GM19452 (cell line): ENCODE data around the gene ERCC5.

ENCODE experiments used
- ATAC-seq: cut with Tn5 transposase; IDR thresholded peaks from one replicate; pipeline ENCODE4 v1.9.1; 2021; ENCODE audit not compliant: unreplicated experiment

The ERCC5 gene

DNA sequence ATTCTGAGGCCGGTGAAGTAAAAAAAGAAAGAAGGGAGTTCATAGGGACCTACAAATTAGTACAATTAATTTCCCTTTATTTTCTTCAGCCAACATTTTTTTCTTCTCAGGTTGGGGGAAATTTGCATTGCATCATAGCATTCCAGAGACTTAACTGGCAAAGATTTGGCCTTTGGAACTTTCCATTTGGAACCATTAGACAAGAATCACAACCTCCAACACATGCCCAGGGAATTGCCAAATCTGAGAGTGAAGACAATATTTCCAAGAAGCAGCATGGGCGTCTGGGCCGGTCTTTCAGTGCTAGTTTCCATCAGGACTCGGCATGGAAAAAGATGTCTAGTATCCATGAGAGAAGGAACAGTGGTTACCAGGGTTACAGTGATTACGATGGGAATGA is 6.4 kb upstream of the ERCC5 start:
- no peak for ATAC-seq

DNA sequence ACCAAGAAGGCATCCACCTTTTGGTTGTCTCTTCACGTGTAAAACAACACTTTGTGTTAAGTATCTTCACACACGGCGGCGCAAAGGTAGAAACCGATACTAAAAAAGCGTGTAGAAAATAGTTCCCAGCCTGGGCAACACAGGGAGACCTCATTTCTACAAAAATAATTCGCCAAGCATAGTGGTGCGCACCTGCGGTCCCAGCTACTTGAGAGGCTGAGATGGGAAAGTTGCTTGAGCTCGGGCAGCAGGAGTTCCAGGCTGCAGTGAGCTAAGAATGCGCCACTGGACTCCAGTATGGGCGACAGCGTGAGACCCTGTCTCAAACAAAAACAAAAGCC is 573 bp upstream of the ERCC5 start:
- ATAC-seq: peak; percentile 21

DNA sequence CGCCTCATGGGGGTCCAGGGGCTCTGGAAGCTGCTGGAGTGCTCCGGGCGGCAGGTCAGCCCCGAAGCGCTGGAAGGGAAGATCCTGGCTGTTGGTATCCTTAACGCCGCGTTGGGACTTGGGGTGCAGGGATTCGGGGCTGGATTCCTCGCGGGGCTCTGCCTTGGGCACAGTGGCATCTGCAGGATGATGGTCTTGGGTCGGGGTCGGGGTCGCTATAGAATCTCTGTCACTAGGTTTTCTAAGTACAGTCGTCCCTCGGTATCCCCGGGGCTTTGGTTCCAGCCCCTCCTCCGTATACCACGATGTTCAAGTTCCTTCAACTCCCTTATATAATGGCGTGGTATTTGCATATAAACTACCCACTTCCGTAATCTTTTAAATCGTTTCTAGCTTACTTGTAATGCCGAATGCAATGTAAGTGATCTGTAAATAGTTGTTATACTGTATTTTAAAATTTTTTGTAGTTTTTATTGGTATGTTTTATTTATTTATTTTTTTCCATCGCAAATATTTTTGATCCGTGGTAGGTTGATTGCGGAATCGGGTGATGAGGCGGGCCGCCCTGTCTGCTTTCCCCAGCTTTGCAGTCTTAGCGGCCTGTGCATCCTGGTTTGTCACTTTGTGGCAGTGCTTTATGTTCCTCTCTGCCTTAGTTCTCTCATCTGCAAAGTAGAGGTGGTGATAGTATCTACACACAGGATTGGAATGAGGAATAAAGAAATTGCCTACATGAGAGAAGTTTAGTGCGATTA is 606 bp downstream of the ERCC5 start:
- ATAC-seq: peak; percentile 35

DNA sequence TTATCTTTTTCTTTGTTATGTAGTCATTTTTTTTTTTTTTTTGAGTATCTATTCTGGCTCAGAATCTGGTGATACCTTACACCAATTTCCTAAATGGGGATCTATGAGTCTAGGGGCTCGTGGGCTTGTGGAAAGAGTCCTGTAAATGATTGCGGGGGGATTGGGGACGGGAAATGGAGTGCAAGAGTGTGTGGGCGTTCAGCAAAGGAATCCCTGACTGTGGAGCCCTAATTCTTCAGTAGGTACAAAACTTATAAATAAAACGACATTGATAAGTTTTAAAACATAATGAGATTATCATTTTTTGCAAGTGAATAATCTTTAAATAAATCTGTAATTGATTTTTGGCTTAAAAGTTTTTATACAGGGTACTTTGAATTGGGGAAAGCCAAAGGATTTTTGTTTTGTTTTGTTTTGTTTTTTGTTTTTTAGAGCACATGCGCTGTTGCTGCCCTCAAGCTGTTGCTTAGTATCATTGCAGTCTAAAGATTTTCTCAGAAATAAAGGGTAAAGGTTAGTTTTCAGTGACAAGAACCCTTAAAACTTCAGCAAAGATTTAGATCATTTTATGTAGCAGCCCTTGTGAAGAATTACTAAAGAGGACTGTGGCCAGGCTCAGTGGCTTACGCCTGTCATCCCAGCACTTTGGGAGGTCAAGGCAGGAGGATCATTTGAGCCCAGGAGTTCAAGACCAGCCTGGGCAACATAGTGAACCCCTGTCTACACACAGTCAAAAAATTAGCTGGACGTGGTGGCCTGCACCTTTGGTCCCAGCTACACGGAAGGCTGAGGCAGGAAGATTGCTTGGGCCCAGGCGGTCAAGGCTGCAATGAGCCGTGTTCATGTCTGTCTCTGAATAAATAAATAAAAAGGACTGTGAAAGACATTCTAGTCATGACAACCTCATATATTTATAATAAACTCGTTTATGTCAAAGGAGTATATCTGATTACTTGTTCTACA is 1.7 kb downstream of the ERCC5 start:
- ATAC-seq: no peak

DNA sequence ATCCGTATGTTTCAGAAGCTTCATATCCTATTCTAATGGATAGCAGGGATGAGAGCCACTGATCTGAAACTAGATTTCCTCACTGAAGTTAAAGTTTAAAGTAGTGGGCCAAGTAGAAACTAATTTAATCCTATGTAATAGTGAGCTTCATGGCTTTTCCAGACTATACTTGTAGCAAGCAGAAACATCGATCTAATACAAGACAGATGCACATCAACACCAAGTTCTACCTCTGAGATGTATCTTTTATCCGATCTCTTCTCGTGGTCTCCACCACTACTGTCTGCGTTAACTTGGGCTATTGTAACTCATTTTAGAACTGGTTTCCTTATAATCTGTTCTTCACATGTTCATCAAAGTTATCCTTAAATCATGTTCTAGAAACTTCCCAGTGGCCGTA is 3.1 kb downstream of the ERCC5 start:
- ATAC-seq: no peak

DNA sequence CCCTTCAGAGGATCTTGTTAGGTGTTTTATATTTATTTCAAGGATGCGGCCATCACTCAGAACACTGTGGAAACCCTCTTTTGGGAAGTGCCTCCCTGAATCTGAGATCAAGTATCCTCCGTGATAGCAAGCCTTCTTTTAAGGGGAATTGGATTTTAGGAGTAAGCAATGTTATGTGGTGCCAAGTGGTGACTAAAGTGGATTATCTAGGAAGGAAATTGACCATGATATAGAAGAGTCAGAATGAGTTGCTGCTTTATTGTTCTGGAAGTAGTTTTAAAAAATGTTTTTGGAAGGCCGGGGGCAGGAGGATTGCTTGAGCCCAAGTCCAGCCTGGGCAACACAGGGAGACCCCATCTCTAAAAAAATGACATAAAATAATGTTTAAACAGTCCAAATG is 6.7 kb downstream of the ERCC5 start:
- no peak for ATAC-seq

DNA sequence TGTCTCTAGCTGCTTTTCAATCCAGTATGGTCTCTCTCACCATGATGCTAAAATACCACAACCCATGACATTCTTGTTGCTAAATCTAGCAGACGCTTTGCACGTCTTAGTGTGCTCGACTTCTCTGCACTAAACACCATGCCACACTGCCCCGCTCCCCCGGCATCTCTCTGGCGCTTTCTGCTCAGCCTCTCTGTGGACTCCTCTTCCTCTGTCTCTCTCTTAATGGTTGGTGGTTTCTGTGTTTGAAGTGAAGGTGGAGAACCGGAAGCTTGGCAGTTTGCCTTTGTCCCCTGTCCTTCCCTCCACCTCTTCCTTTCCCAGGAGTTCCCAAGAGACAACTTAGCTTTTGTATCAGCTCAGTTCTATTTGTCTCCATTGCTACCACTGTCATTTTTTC is 8.8 kb downstream of the ERCC5 start:
- ATAC-seq: peak; percentile 65

DNA sequence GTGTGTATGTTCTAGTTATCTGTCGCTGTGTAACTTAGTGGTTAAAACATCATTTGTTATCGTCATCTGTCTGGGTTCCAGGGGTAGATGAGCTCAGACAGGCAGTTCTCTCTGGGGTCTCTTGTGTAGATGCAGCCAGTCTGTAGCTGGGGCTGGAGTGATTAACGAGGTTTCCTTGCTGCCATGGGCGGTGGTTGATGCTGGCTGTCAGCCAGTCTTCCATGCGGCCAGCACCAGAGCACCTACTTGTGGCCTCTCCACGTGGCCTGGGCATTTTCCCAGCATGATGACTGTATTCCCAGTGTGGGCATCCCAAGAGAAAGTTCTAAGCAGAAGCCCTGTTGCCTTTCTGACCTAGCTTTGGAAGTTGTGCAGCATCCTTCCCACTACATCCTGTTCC is 10.7 kb downstream of the ERCC5 start:
- ATAC-seq: no peak

DNA sequence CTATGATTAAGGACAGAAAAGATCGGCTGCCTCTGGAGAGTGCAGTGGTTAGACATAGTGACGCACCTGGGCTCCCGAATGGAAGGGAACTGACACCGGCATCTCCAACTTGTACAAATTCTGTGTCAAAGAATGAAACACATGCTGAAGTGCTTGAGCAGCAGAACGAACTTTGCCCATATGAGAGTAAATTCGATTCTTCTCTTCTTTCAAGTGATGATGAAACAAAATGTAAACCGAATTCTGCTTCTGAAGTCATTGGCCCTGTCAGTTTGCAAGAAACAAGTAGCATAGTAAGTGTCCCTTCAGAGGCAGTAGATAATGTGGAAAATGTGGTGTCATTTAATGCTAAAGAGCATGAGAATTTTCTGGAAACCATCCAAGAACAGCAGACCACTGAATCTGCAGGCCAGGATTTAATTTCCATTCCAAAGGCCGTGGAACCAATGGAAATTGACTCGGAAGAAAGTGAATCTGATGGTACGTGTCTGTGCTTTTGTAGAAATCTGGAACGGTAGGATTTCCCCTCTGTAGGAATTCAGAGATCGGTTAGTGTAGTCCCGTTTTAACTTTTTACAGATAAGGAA is 16.9 kb downstream of the ERCC5 start:
- no peak for ATAC-seq

DNA sequence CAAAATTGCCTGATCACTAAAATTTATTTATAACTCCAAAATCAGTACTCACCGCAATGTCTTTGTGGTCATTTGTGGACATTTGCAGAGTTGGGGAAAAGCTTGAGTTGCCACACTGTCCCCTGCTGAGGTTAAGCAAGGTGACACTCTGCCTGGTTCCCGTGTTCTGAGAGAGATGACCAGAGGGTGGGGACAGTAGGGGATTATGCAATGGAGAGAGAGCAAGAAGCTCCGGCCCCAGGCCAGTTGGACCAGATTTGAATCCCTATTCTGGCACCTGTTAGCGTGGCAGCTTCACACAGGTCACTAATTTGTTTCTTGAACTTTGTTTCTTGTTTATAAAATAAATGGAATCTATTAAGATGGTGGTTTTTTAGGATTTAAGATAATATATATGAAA is 17.8 kb downstream of the ERCC5 start:
- ATAC-seq: no peak

DNA sequence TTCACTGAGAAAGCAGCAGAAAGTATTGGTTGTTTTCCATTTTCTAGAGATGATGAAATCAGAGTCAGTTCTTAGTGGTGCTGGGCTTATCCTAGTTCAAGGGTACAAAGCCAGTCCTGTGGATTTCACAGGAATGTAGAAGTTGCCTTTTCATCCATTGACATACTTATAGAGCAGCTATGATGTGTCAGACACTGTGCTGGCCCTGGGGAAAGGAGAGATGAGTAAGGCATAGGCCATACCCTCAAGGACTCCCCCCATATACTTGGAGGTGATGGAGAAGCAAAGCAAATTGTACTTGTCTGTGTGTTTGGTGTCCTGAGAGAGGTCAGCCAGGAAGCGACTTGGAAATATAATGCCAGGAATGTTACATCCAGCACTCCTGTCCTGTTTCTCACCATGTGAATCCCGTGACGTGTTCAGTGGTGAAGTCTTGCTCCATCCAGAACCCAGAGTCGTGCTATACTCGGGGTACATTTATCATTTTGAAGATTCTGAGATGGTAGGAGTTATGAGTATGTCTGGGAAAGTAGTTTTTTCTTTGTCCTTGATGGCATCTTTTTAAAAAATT is 22.6 kb downstream of the ERCC5 start:
- ATAC-seq: no peak

DNA sequence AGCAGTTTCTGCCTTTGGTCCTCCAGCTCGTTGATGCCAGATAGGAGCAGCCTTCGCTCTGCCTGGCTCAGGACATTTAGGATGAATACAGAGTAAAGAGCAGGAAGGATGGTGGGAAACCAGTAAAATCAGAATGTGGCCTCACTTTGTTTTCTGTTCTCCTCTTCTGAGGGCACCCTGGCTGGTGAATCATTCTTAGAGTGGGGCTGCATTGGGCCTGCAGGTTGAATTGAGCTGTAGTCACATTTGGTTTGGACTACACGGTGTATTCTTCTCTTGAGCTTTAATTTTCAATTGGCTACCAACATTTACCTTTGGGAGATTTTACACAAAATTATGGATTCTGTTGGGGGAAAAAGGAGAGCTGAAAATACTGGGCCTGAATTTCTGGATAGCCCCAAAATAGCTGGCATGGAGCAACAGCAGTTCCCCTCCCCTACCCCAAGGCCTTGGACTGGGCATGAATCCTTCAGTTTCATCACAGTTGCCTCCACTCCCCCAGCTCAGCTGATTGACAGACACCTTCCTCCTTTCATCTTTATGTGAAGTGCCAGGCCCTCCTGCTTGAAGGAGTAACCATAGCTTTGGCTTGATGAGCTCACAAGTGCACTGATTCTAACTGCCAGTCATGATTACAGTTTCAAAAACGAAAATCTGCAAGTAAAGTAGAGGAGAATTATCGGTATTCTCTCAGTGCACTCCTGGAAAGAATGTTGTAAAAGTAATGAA is 24.3 kb downstream of the ERCC5 start:
- ATAC-seq: peak; percentile 25

DNA sequence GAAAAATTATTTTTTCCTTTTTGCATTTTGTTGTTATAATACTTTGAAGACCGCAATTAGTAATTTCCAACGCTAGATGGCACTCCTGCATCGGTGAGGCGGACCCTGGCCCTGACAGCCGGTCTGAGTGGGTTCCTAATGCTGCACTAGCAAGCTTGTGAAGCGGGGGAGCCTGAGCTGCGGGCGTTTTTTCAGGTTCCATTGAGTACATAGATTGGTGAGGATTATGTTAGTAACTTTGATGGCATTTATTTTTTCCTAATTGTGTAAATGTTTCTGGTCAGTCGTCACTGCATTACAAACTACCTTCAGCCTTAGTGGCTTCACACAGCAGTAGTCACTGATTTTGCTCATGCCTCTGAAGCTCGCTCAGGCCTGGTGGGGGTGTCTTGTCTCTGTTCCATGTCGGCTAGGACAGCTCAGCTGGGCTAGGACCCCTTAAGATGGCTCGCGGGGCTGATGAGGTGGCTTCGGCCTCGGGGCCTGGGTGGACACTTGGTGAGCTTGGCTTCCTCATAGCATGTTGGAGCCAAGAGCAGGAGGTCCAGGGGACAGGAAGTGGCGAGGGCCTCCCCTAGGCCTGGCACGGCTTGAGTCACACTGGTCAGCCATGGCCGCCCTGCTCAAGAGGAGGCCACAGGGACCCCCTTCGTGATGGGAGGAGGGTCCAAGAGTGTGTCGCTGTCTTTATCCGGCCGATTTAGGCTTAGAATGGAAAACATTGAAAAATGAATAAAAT is 25.0 kb downstream of the ERCC5 start:
- ATAC-seq: peak; percentile 78

DNA sequence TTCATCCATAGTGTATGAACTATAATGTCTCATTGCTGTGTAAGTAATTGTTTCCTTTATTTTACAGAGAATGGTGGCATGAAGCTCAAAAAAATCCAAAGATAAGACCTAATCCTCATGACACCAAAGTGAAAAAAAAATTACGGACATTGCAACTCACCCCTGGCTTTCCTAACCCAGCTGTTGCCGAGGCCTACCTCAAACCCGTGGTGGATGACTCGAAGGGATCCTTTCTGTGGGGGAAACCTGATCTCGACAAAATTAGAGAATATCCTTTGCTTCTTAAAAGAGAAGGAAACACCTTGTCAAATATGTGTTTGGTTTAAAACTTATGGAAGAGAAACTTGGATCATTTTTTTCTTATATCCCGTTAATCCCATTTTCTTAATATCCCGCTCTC is 26.3 kb downstream of the ERCC5 start:
- ATAC-seq: no peak

DNA sequence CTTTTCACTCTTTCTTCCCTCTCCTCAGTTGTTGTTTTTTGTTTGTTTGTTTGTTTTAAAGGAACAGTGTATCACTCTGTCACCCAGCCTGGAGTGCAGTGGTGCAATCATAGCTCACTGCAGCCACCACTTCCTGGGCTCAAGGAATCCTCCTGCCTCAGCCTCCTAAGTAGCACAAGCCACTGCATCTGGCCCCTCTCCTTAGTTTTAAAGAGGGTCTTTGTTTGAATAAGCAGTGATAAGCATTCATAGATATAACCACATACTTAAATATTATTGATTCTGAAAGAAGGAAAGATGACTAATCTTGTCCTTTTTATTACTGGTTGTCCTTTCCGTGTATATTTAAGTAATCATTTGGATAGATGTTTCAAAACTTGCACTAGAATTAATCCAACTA is 26.7 kb downstream of the ERCC5 start:
- ATAC-seq: no peak

DNA sequence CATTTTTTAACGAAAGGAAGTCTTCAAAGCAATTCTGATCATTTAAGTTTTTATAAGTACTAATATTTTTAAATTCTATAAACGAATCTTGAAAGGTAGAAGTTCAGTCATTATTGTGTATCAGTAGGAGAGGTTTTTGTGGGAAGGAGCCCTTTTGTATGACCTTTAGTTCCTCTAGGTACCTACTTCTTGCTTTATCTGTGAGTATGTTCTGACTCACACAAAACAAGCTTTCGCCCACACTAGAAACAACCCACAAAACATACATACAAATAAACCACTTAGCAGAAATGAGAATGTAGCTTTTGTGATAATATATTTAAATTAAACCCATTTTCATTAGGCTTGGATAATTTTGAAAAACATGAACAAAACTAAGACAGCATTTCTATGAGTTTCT is 27.8 kb downstream of the ERCC5 start:
- no peak for ATAC-seq

DNA sequence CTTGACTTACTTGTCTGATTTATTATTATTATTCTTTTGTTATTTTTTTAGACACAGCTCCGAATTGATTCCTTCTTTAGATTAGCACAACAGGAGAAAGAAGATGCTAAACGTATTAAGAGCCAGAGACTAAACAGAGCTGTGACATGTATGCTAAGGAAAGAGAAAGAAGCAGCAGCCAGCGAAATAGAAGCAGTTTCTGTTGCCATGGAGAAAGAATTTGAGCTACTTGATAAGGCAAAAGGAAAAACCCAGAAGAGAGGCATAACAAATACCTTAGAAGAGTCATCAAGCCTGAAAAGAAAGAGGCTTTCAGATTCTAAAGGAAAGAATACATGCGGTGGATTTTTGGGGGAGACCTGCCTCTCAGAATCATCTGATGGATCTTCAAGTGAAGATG is 29.4 kb downstream of the ERCC5 start:
- no peak for ATAC-seq

DNA sequence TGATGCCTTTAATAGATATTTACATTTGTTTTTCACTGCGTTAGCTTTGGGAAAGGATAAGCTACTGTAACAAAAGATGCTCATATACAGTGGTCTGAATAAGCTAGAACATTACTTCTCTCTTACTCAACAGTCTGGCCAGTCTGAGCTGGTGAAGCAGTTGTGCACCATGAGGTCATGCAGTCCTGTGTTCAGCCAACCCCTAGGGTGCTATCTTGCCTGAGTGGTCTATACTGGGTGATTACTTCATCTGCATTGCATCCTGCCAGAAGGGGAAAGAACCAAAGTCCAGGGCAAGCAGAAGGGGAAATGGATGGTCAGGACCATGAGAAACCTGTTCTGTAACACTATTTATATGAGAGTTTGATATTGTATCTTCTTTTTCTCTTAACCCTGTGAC is 31.5 kb downstream of the ERCC5 start:
- no peak for ATAC-seq

DNA sequence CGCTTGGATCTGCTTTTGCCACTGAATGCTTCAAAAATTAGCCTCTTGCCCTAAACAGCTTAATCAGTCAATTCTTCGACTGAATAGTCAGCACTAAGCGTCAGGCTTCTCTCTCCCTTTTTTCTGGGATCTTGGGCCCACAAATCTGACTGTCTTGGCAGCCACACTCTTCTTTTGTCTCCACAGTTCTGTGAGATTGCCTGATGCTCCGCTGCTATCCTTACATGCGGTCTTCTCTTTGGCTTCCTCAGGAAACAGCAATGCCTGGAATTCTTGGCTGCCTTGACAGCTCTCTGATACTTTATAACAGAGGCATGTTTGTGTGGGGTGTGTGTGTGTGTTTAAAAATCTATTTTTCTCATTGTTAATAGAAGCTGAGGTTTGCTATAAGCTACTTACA is 32.6 kb downstream of the ERCC5 start:
- ATAC-seq: no peak

DNA sequence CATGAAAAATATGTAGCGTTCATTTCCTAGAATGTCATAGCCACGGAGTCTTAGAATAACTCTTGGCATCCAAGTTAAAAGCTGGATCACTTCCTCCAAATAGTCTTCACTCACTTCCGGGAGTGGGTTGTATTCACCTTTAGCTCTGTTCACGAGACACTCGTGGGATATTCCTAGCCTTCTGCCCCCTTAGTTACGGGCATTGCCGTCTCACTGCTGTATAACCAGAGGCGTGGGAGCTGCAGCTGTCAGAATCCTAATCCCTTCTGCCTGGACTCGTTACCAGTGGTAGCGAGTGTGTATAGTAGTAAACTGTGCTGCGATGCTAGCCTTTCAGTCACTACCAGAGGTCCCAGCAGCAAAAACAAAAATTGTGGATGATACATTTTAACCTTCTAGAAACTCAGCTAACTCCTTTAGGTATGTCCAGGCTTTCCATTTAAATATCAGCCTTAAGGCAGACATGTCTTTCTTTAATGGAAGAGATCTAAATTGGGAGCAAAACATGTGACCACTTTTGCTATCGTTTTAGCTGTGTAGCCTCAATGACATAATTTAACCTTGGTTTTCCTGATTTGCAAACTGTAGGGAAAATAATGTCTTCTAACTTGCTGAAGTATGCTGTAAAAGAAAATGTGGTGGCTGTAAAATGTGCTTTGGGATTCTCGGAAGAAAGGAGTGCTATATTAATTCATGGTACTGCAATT is 34.1 kb downstream of the ERCC5 start:
- ATAC-seq: no peak
